ENCODE data around the gene MOAP1.

GRCh38 chr14:93186466-93186865 is 1.8 kb upstream of the MOAP1 start:
- TF ChIP-seq, protein P1, sequence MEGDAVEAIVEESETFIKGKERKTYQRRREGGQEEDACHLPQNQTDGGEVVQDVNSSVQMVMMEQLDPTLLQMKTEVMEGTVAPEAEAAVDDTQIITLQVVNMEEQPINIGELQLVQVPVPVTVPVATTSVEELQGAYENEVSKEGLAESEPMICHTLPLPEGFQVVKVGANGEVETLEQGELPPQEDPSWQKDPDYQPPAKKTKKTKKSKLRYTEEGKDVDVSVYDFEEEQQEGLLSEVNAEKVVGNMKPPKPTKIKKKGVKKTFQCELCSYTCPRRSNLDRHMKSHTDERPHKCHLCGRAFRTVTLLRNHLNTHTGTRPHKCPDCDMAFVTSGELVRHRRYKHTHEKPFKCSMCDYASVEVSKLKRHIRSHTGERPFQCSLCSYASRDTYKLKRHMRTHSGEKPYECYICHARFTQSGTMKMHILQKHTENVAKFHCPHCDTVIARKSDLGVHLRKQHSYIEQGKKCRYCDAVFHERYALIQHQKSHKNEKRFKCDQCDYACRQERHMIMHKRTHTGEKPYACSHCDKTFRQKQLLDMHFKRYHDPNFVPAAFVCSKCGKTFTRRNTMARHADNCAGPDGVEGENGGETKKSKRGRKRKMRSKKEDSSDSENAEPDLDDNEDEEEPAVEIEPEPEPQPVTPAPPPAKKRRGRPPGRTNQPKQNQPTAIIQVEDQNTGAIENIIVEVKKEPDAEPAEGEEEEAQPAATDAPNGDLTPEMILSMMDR (conservative IDR thresholded peaks at IDR 0.05), result no peak
- no peak for TF ChIP-seq EZH2 (IDR thresholded peaks at IDR 0.05; ENCODE audit: low read depth)

Data from PC-9 (cell line).